ENCODE data around the gene UBE2O.

GRCh38 chr17:76478730-76479514, 26.0 kb upstream of the UBE2O start:
- TF ChIP-seq CTCF (conservative IDR thresholded peaks at IDR 0.05; ENCODE audit: low read depth in 2 of 2) (no peak), CREB1 (CRISPR knock-in tag; IDR thresholded peaks at IDR 0.05; ENCODE audit: low read depth) (no peak), REST (IDR thresholded peaks at IDR 0.05; ENCODE audit: unreplicated experiment) (no peak), EZH2phosphoT487 (IDR thresholded peaks at IDR 0.05; ENCODE audit: unreplicated experiment) (no peak), POLR2AphosphoS5 (IDR thresholded peaks at IDR 0.05; ENCODE audit: low read depth) (no peak), ZNF114 (CRISPR knock-in tag; IDR thresholded peaks at IDR 0.05) (no peak), ZNF331 (CRISPR knock-in tag; IDR thresholded peaks at IDR 0.05; ENCODE audit: low read depth) (no peak)

All from GM23338 (cell line).